Esophagus squamous epithelium (tissue), 5 donors: Measurements from ENCODE around the gene PRKCE. TPM values are rescaled to one million over a fixed set of nuclear protein-coding genes. Genes with fewer than 3 reads are reported as not detected.
A peak's percentile ranks its signal among the peaks of the same experiment; 100 is the strongest.

Source experiments
- DNase-seq: peaks from one replicate; lab custom pipeline; 2025; lab: John Stamatoyannopoulos, UW
- H3K27ac ChIP-seq, 4 donors: fragments of 200-600 bp; sonication (generic); one replicate each; pipeline ENCODE4 v1.5.1; 2016 to 2019; ENCODE audit warnings: mild to moderate bottlenecking in 1 of 4
- H3K27me3 ChIP-seq, 4 donors: fragments of 200-600 bp; sonication (generic); 1 replicate in 3 of 4; 2 replicates in 1 of 4; pipeline versions ENCODE4 v1.5.1 to v1.6.0; 2017 to 2021; ENCODE audit warnings: antibody characterized with exemption in 1 of 4
- H3K36me3 ChIP-seq, 3 donors: fragments of 200-600 bp; sonication (generic); one replicate each; pipeline ENCODE4 v1.5.1; 2016 to 2019
- H3K4me1 ChIP-seq, 3 donors: fragments of 200-600 bp; sonication (generic); one replicate each; pipeline ENCODE4 v1.5.1; 2017 to 2019
- H3K4me3 ChIP-seq, 4 donors: fragments of 200-600 bp; sonication (generic); 1 replicate in 3 of 4; 2 replicates in 1 of 4; pipeline ENCODE4 v1.5.1; 2016 to 2019; ENCODE audit warnings: mild to moderate bottlenecking in 2 of 4, moderate library complexity in 1 of 4
- H3K9me3 ChIP-seq, 3 donors: fragments of 200-600 bp; sonication (generic); one replicate each; pipeline ENCODE4 v1.5.1; 2016 to 2019
- POLR2A ChIP-seq, 4 donors: fragments of 450-650 bp; IDR thresholded peaks; one replicate each; pipeline ENCODE4 v1.6.1; 2017; ENCODE audit warnings: antibody characterized with exemption in 4 of 4, mild to moderate bottlenecking in 4 of 4, moderate library complexity in 3 of 4
- WGBS, 2 donors: methylation state at CpG; one replicate each; pipeline ENCODE4 v1.1.5; 2018; 5-methylcytosine and 5-hydroxymethylcytosine counted together
- intact Hi-C: fragments of 100-400 bp; cut with DNase I; formaldehyde crosslinking; loops from one replicate; pipeline ENCODE4 v1.15.0; 2022
- total RNA-seq, 4 donors: library from RNA; depleted of rRNA; stranded (reverse); fragments of >200 nt; gene quantifications; one replicate each; pipeline ENCODE4 v1.1.0, GENCODE V29; 2016
- TF ChIP-seq, protein P1 (sequence below), 6 experiments: fragments of 450-650 bp in 4 of 6; fragments of 200-600 bp in 2 of 6; sonication (generic) in 2 of 6; IDR thresholded peaks; one replicate each; pipeline ENCODE4 v1.5.1; 2016 to 2019; ENCODE audit warnings: antibody characterized with exemption in 6 of 6, mild to moderate bottlenecking in 4 of 6, moderate library complexity in 4 of 6
- donor health status: DM: yes; HTN: yes; CAD: no.

Gene PRKCE
- total RNA-seq, 4 donors from 2014 or later = 6.5 to 13.7 (median 9.9) TPM

DNA sequence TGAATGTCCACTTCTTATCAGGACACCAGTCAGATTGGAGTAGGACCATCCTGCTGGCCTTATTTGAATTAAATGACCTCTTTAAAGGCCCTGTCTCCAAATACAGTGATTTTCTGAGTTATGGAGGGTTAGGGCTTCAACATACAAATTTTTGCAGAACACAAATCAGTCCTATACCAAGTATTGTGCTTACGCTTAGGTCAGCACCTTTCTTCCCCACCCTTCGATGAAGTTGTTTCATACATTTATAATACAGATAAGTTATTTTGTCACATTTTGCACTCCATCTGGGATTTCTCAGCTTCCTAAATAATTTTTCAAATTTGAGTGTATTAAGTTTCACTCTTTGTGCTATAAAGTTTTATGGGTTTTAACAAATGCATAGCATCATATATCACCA, 455.2 kb downstream of the PRKCE start:
- no peaks in the 10 kb centered on the region for H3K4me1 ChIP-seq
- 98 to 100% methylated on average over 2 of the region's 2 CpGs for WGBS, 2 donors
- intact Hi-C loops = no loop called here
- peaks cover 0 to 13% (median 0%) of the 10 kb centered on the region in 3 donors for H3K36me3 ChIP-seq
- TF ChIP-seq, protein P1, sequence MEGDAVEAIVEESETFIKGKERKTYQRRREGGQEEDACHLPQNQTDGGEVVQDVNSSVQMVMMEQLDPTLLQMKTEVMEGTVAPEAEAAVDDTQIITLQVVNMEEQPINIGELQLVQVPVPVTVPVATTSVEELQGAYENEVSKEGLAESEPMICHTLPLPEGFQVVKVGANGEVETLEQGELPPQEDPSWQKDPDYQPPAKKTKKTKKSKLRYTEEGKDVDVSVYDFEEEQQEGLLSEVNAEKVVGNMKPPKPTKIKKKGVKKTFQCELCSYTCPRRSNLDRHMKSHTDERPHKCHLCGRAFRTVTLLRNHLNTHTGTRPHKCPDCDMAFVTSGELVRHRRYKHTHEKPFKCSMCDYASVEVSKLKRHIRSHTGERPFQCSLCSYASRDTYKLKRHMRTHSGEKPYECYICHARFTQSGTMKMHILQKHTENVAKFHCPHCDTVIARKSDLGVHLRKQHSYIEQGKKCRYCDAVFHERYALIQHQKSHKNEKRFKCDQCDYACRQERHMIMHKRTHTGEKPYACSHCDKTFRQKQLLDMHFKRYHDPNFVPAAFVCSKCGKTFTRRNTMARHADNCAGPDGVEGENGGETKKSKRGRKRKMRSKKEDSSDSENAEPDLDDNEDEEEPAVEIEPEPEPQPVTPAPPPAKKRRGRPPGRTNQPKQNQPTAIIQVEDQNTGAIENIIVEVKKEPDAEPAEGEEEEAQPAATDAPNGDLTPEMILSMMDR (IDR thresholded peaks at IDR 0.05) = no peak
- TF ChIP-seq POLR2A (IDR thresholded peaks at IDR 0.05) = no peak
- H3K27me3 ChIP-seq = no peaks in the 10 kb centered on the region
- DNase-seq = no peak
- H3K27ac ChIP-seq = no peak overlapping the region
- H3K9me3 ChIP-seq = peaks cover 0 to 11% (median 2%) of the 10 kb centered on the region in 3 donors
- no peak overlapping the region for H3K4me3 ChIP-seq

GRCh38 chr2:46114996-46115395, 463.5 kb downstream of the PRKCE start:
- intact Hi-C loops = no loop called here
- Histone ChIP-seq H3K9me3 (no peaks in the 10 kb centered on the region), H3K27ac (no peak overlapping the region), H3K36me3 (no peaks in the 10 kb centered on the region), H3K4me1 (peaks cover 9 to 49% (median 25%) of the 10 kb centered on the region in 3 donors), H3K4me3 (no peak overlapping the region), H3K27me3 (no peaks in the 10 kb centered on the region)
- WGBS, 2 donors = 81 to 82% methylated on average over 2 of the region's 2 CpGs
- TF ChIP-seq POLR2A (IDR thresholded peaks at IDR 0.05) = no peak
- TF ChIP-seq, protein P1 (IDR thresholded peaks at IDR 0.05) = no peak
- DNase-seq = no peak

DNA sequence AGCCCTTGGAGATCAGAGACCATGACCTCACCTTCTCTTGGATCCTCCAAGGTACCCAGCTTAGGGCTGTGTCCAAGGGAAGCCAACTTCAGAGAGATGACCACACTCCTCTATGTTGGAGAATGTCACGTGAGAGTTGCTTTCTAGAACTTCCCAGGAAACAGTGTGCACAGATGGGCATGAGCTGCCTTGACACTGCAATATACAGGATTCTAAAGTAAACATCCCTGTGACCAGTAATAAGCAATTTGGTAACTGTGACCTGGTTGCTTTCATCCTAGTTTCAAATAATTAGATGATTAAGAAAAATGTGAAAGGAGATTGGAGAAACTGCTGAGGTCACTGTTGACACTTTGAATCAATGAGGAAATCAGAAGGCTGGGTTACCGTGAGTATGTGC, 464.7 kb downstream of the PRKCE start:
- H3K27me3 ChIP-seq = no peaks in the 10 kb centered on the region
- H3K4me3 ChIP-seq = no peak overlapping the region
- intact Hi-C loops = no loop called here
- DNase-seq = no peak
- H3K4me1 ChIP-seq = peaks cover 9 to 55% (median 25%) of the 10 kb centered on the region in 3 donors
- H3K9me3 ChIP-seq = no peaks in the 10 kb centered on the region
- H3K27ac ChIP-seq = peak overlapping the region in 1 of 4 donors; percentile 64
- TF ChIP-seq, protein P1 (IDR thresholded peaks at IDR 0.05) = no peak
- TF ChIP-seq POLR2A (IDR thresholded peaks at IDR 0.05) = no peak
- no peaks in the 10 kb centered on the region for H3K36me3 ChIP-seq
- WGBS, 2 donors = 46 to 88% methylated on average over 2 of the region's 2 CpGs

- Histone ChIP-seq H3K4me1 (peaks cover 9 to 59% (median 25%) of the 10 kb centered on the region in 3 donors), H3K36me3 (no peaks in the 10 kb centered on the region), H3K27ac (peak overlapping the region; percentile 17 to 71 (median 57)), H3K9me3 (no peaks in the 10 kb centered on the region), H3K4me3 (no peak overlapping the region), H3K27me3 (no peaks in the 10 kb centered on the region)
- intact Hi-C loops = no loop called here
- no peak for DNase-seq
- no peak for TF ChIP-seq POLR2A (IDR thresholded peaks at IDR 0.05)
- TF ChIP-seq, protein P1 (IDR thresholded peaks at IDR 0.05) = no peak
- WGBS, 2 donors = 47 to 83% methylated on average over 4 to 5 of the region's 5 CpGs
These were observed 465.1 kb downstream of the PRKCE start for GRCh38 chr2:46116553-46116991.

DNA sequence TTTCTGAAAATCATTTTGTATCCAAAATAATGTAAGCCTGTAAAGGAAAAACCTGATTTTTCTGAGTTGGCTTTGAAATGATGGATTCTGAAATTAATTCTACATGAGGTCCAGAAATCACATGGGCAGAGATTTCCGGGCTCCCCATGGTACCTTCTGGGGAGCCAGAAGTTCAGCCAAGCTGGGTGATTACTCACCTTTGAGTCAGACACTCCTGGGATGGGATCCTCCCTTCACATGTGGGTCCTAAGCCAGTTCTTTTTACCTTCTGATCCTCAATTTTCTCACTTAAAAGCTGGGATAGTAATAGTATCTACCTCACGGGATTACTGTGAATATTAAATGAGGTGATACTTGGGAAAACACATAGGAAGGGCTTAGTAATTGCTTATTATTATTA, 465.9 kb downstream of the PRKCE start:
- H3K9me3 ChIP-seq = no peaks in the 10 kb centered on the region
- TF ChIP-seq POLR2A (IDR thresholded peaks at IDR 0.05) = no peak
- TF ChIP-seq, protein P1 (IDR thresholded peaks at IDR 0.05) = no peak
- intact Hi-C loops = no loop called here
- no peak for DNase-seq
- peak overlapping the region; percentile 36 to 71 (median 57) for H3K27ac ChIP-seq
- no peak overlapping the region for H3K4me3 ChIP-seq
- WGBS, 2 donors = 48 to 49% methylated on average over 2 of the region's 2 CpGs
- no peaks in the 10 kb centered on the region for H3K27me3 ChIP-seq
- peaks cover 9 to 67% (median 25%) of the 10 kb centered on the region in 3 donors for H3K4me1 ChIP-seq
- no peaks in the 10 kb centered on the region for H3K36me3 ChIP-seq
